HG03439 (cell line): ENCODE measurements around the gene OTUB2.

Experiments
- ATAC-seq: cut with Tn5 transposase; IDR thresholded peaks from one replicate; pipeline ENCODE4 v1.9.1; 2021; ENCODE audit warnings: mild to moderate bottlenecking, moderate library complexity; ENCODE audit not compliant: unreplicated experiment

Gene OTUB2

DNA sequence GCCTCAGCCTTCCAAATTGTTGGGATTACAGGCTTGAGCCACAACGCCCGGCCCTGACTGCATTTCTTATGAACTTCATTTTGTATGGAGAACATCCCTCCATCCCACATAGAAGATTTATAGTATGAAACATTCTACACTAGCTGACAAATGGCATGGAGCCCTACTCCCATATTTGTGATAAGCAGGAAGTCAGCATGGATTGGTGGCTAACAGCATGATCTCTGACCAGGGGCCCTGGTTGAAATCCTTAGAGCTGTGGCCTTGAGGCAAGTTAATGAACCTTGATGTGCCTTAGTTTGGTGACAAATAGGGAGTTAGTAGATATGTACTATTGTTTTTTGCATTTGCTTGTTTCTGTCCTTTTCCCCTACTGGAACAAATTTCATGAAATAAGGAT, 67.3 kb downstream of the OTUB2 start:
- no peak for ATAC-seq

- no peak for ATAC-seq
These were observed 71.0 kb downstream of the OTUB2 start for GRCh38 chr14:94097091-94097490.
